ENCODE data around the gene DGKZ.
"Not testable (repeated sequence)": the region's sequence is repeated elsewhere in the genome, so short reads cannot be mapped to it uniquely, and the experiment has no call there.

The DGKZ gene

GRCh38 chr11:46370253-46370652 lies 23.0 kb downstream of the DGKZ start:
- no peak overlapping the region for H3K4me3 ChIP-seq (ENCODE audit: control insufficient read depth, low read depth, low read length)
- no peak for TF ChIP-seq CTCF (conservative IDR thresholded peaks at IDR 0.05; ENCODE audit: control insufficient read depth, insufficient read depth, low read depth, low read length)
- no peak for DNase-seq (ENCODE audit: low read depth)

- H3K4me3 ChIP-seq (ENCODE audit: control insufficient read depth, low read depth, low read length); DNase-seq (ENCODE audit: low read depth): not testable (repeated sequence)
Observed at GRCh38 chr11:46371262-46371661, 24.0 kb downstream of the DGKZ start.

- no peak for DNase-seq (ENCODE audit: low read depth)
- no peak for TF ChIP-seq CTCF (conservative IDR thresholded peaks at IDR 0.05; ENCODE audit: control insufficient read depth, insufficient read depth, low read depth, low read length)
- no peak overlapping the region for H3K4me3 ChIP-seq (ENCODE audit: control insufficient read depth, low read depth, low read length)
Observed at GRCh38 chr11:46372086-46372485, 24.8 kb downstream of the DGKZ start.

DNA sequence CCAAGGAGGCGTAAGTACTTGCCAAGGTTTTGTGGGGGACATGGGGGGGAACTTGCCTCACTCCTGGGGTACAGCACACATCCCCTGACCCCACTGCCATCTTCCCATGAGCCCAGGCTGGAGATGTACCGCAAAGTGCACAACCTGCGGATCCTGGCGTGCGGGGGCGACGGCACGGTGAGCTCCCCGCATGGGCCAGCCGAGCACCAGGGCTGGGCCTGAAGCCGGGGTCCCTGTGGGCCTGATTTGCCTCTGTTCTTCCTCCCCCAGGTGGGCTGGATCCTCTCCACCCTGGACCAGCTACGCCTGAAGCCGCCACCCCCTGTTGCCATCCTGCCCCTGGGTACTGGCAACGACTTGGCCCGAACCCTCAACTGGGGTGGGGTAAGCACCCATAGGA lies 25.2 kb downstream of the DGKZ start:
- not testable (repeated sequence) for H3K4me3 ChIP-seq (ENCODE audit: control insufficient read depth, low read depth, low read length); DNase-seq (ENCODE audit: low read depth)

DNA sequence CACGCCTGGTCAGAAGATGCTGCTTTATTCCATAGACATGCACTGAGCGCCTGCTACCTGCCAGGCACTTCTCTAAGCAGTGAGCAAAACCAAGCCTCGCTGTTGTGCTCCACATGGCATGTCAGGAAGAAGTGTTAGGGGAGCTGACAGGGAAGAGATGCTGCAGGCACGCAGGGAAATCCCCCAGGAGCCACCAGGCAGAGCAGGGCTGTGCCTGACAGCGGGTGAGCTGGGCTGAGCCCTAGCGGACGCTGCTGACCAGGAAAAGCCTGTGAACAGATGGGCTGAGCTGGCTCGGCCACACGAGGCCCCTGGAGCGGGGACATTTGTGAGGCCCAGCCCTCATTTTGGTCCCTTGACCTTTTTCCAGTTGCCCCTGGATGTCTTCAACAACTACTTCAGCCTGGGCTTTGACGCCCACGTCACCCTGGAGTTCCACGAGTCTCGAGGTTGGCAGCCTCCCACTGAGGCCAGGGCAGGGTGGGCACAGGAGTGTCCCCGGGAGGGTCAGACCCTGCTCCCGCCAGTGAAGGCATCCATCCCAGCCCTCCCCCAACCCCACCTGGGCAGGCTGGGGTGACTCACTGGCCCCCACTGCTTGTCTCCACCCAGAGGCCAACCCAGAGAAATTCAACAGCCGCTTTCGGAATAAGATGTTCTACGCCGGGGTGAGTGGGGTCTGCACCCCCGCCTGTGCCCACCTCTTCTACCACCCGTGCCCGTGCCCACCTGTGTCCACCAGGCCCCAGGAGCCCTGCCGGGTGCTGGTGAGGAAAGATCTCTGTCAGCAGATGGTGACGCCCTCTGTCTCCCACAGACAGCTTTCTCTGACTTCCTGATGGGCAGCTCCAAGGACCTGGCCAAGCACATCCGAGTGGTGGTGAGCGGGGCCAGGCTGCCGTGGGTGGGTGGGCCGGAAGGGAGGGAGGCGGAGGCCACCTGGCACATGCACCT lies 26.8 kb downstream of the DGKZ start:
- H3K4me3 ChIP-seq (ENCODE audit: control insufficient read depth, low read depth, low read length), result no peak overlapping the region
- no peak for TF ChIP-seq CTCF (conservative IDR thresholded peaks at IDR 0.05; ENCODE audit: control insufficient read depth, insufficient read depth, low read depth, low read length)
- no peak for DNase-seq (ENCODE audit: low read depth)

DNA sequence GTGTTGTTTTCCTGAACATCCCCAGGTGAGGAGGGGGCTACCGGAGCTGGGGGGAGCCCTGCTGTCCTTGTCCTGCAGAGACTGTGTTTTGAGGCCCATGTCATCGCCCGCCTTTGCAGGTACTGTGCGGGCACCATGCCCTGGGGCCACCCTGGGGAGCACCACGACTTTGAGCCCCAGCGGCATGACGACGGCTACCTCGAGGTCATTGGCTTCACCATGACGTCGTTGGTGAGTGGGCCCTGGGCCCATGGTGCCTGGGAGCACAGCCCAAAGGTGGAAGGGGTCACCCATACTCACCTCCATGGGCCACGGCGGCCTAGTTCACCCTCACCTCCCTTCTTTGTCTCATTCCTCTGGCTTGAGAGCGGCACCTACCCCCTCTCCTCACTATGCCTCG lies 27.6 kb downstream of the DGKZ start:
- no peak for DNase-seq (ENCODE audit: low read depth)
- no peak for TF ChIP-seq CTCF (conservative IDR thresholded peaks at IDR 0.05; ENCODE audit: control insufficient read depth, insufficient read depth, low read depth, low read length)
- no peak overlapping the region for H3K4me3 ChIP-seq (ENCODE audit: control insufficient read depth, low read depth, low read length)

GRCh38 chr11:46375392-46376101 lies 28.3 kb downstream of the DGKZ start:
- no peak for TF ChIP-seq CTCF (conservative IDR thresholded peaks at IDR 0.05; ENCODE audit: control insufficient read depth, insufficient read depth, low read depth, low read length)
- H3K4me3 ChIP-seq (ENCODE audit: control insufficient read depth, low read depth, low read length), result no peak overlapping the region
- DNase-seq (ENCODE audit: low read depth), result no peak

Data from fibroblast of mammary gland (primary cell).